HL-60 (cell line): ENCODE data around the gene NUDT3.

ENCODE experiments used
- DNase-seq, 2 experiments: peaks; one replicate each; pipeline ENCODE4 v3.0.0-alpha.2; 2010 to 2020; ENCODE audit warnings: low read depth in 1 of 2, low spot score in 1 of 2
- H3K27ac ChIP-seq: fragments of 250-450 bp; sonication (Bioruptor Pico); replicated peaks from 2 replicates; pipeline ENCODE4 v1.5.1; 2020; ENCODE audit warnings: mild to moderate bottlenecking, moderate library complexity
- H3K27me3 ChIP-seq: fragments of 250-450 bp; sonication (Bioruptor Pico); 2 replicates; pipeline ENCODE4 v1.5.1; 2021; ENCODE audit warnings: mild to moderate bottlenecking, moderate library complexity; ENCODE audit not compliant: insufficient read depth, poor library complexity, severe bottlenecking
- H3K4me3 ChIP-seq: replicated peaks from 2 replicates; pipeline ENCODE4 v1.5.1; 2011; ENCODE audit warnings: mild to moderate bottlenecking, control low read depth, low read length; ENCODE audit not compliant: insufficient read depth
- CTCF ChIP-seq: IDR thresholded peaks from one replicate; pipeline ENCODE4 v1.5.1; 2011; ENCODE audit warnings: low read length, control low read depth, inconsistent platforms; ENCODE audit not compliant: insufficient read depth
- GABPA ChIP-seq: IDR thresholded peaks from 2 replicates; pipeline ENCODE4 v1.6.1; 2012; ENCODE audit warnings: low read depth
- POLR2AphosphoS5 ChIP-seq: IDR thresholded peaks from 2 replicates; pipeline ENCODE4 v1.6.1; 2012; ENCODE audit warnings: low read depth
- SPI1 ChIP-seq: IDR thresholded peaks from 2 replicates; pipeline ENCODE4 v1.6.1; 2012; ENCODE audit warnings: low read depth, mild to moderate bottlenecking, borderline replicate concordance
- TF ChIP-seq, protein P1 (sequence below): IDR thresholded peaks from 2 replicates; pipeline ENCODE4 v1.6.1; 2012; ENCODE audit warnings: low read depth; ENCODE audit not compliant: insufficient replicate concordance

Gene NUDT3

DNA sequence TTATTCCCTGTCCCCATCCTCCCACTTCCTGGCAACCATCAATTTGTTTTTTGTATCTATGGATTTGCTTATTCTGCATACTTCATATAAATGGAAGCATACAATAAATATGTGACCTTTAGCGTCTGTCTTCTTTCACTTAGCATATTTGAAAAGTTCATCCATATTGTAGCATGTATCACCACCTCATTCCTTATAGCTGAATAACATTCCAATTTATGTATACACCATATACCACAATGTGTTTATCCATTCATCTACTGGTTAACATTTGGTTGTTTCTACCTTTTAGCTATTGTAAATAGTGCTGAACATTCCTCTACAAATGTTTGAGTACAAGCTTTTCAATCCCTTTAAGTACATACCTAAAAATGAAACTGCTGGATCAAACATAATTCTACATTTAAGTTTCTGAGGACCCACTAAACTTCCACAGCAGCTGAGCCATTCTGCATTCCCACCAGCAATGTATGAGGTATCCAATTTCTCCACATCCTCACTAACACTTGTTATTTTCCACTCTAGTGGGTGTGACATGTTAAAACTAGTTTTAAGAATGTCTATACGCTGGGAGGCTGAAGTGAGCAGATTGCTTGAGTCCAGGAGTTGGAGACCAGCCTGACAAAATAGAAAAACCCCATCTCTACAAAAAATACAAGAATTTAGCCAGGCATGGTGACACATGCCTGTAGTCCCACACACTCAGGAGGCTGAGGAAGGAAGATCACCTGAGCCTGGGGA lies 32.9 kb downstream of the NUDT3 start:
- Histone ChIP-seq H3K27ac (no peak overlapping the region), H3K4me3 (no peak overlapping the region), H3K27me3 (no peaks in the 10 kb centered on the region)
- no peak for DNase-seq
- TF ChIP-seq, protein P1, sequence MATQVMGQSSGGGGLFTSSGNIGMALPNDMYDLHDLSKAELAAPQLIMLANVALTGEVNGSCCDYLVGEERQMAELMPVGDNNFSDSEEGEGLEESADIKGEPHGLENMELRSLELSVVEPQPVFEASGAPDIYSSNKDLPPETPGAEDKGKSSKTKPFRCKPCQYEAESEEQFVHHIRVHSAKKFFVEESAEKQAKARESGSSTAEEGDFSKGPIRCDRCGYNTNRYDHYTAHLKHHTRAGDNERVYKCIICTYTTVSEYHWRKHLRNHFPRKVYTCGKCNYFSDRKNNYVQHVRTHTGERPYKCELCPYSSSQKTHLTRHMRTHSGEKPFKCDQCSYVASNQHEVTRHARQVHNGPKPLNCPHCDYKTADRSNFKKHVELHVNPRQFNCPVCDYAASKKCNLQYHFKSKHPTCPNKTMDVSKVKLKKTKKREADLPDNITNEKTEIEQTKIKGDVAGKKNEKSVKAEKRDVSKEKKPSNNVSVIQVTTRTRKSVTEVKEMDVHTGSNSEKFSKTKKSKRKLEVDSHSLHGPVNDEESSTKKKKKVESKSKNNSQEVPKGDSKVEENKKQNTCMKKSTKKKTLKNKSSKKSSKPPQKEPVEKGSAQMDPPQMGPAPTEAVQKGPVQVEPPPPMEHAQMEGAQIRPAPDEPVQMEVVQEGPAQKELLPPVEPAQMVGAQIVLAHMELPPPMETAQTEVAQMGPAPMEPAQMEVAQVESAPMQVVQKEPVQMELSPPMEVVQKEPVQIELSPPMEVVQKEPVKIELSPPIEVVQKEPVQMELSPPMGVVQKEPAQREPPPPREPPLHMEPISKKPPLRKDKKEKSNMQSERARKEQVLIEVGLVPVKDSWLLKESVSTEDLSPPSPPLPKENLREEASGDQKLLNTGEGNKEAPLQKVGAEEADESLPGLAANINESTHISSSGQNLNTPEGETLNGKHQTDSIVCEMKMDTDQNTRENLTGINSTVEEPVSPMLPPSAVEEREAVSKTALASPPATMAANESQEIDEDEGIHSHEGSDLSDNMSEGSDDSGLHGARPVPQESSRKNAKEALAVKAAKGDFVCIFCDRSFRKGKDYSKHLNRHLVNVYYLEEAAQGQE, result no peak
- TF ChIP-seq POLR2AphosphoS5, result no peak
- no peak for TF ChIP-seq SPI1
- TF ChIP-seq CTCF, result no peak
- no peak for TF ChIP-seq GABPA

- no peak overlapping the region for H3K4me3 ChIP-seq
- H3K27ac ChIP-seq, result no peak overlapping the region
- no peak for TF ChIP-seq CTCF
- TF ChIP-seq, protein P1, result no peak
- TF ChIP-seq POLR2AphosphoS5, result no peak
- no peak for TF ChIP-seq SPI1
- DNase-seq, result no peak
- no peaks in the 10 kb centered on the region for H3K27me3 ChIP-seq
Measured at GRCh38 chr6:34358389-34358905, 34.0 kb downstream of the NUDT3 start.

- TF ChIP-seq SPI1 (no peak), GABPA (no peak), POLR2AphosphoS5 (no peak), CTCF (no peak)
- TF ChIP-seq, protein P1, result no peak
- H3K27me3 ChIP-seq, result no peaks in the 10 kb centered on the region
- no peak overlapping the region for H3K27ac ChIP-seq
- no peak overlapping the region for H3K4me3 ChIP-seq
- no peak for DNase-seq
Measured at GRCh38 chr6:34357937-34358336, 34.5 kb downstream of the NUDT3 start.
